Endothelial cell of umbilical vein (primary cell): ENCODE data around the gene SLC5A2. TPM values are rescaled to one million over a fixed set of nuclear protein-coding genes. Genes with fewer than 3 reads are reported as not detected.

Experiments
- BruUV-seq: library from RNA; stranded (reverse); fragments of 400-500 nt; replicated peaks from 2 replicates; lab custom pipeline; 2021; lab: Mats Ljungman, UMichigan
- CTCF ChIA-PET: fragments of 300-600, 350-600 bp; sonication (Branson Sonifier 250); formaldehyde crosslinking; loops from one replicate; lab custom pipeline; 2021; ENCODE audit warnings: antibody characterized with exemption, inconsistent platforms; lab: Charles Lee
- POLR2A ChIA-PET: fragments of 300-600, 350-600 bp; sonication (Branson Sonifier 250); formaldehyde crosslinking; loops from one replicate; lab custom pipeline; 2021; ENCODE audit warnings: antibody characterized with exemption, inconsistent platforms; lab: Charles Lee
- DNase-seq: peaks from one replicate; pipeline ENCODE4 v3.0.0-alpha.2; 2011; ENCODE audit warnings: low read depth, low spot score
- FAIRE-seq: peaks from 2 replicates; lab custom pipeline; 2011; peaks lifted over from hg19 to GRCh38; lab: Jason Lieb, UNC
- H2AFZ ChIP-seq: 2 replicates; pipeline ENCODE4 v1.6.0; 2012; ENCODE audit warnings: low read depth, low read length, control low read depth, inconsistent platforms
- H3K27ac ChIP-seq: 2 replicates; pipeline ENCODE4 v1.5.1; 2011; ENCODE audit warnings: low read depth, mild to moderate bottlenecking, control low read depth, low read length, moderate library complexity; ENCODE audit not compliant: insufficient read depth
- H3K27me3 ChIP-seq, 2 experiments: 2 replicates each; pipeline versions ENCODE4 v1.6.0 to v1.6.1; 2011; ENCODE audit warnings: low read length in 2 of 2, mixed read lengths in 1 of 2; ENCODE audit not compliant: control insufficient read depth in 2 of 2, insufficient read depth in 2 of 2
- H3K36me3 ChIP-seq, 2 experiments: 2 replicates in 1 of 2; 3 replicates in 1 of 2; pipeline ENCODE4 v1.5.1; 2011; ENCODE audit warnings: low read length in 2 of 2, mild to moderate bottlenecking in 1 of 2, moderate library complexity in 1 of 2; ENCODE audit not compliant: control insufficient read depth in 2 of 2, insufficient read depth in 2 of 2; ENCODE audit errors: extremely low read depth in 1 of 2
- H3K4me1 ChIP-seq: 3 replicates; pipeline ENCODE4 v1.5.1; 2011; ENCODE audit warnings: mild to moderate bottlenecking, low read length; ENCODE audit not compliant: control insufficient read depth, insufficient read depth; ENCODE audit errors: extremely low read depth
- H3K4me2 ChIP-seq: 2 replicates; pipeline ENCODE4 v1.6.1; 2011; ENCODE audit warnings: low read length, control low read depth, mixed read lengths; ENCODE audit not compliant: insufficient read depth
- H3K4me3 ChIP-seq, 3 experiments: fragments of 200-600 bp in 1 of 3; sonication (generic), shearing (Covaris generic) in 1 of 3; replicated peaks in 1 of 3; 2 replicates each; pipeline ENCODE4 v1.5.1; 2011 to 2016; ENCODE audit warnings: control low read depth in 3 of 3, low read length in 3 of 3, mild to moderate bottlenecking in 2 of 3, inconsistent platforms in 1 of 3, low read depth in 1 of 3, moderate library complexity in 1 of 3; ENCODE audit not compliant: insufficient read depth in 1 of 3
- H3K79me2 ChIP-seq: 2 replicates; pipeline ENCODE4 v1.6.0; 2012; ENCODE audit warnings: low read length, inconsistent platforms; ENCODE audit not compliant: control insufficient read depth, insufficient read depth
- H3K9ac ChIP-seq: replicated peaks from 2 replicates; pipeline ENCODE3; 2011; ENCODE audit warnings: low read length, control low read depth; ENCODE audit not compliant: insufficient read depth; ENCODE audit errors: extremely low read depth
- H3K9me1 ChIP-seq: replicated peaks from 3 replicates; pipeline ENCODE4 v1.6.0; 2011; ENCODE audit warnings: mild to moderate bottlenecking, low read length; ENCODE audit not compliant: control insufficient read depth, insufficient read depth; ENCODE audit errors: extremely low read depth
- H3K9me3 ChIP-seq: replicated peaks from 2 replicates; pipeline ENCODE4 v1.5.1; 2012; ENCODE audit warnings: low read length, inconsistent platforms; ENCODE audit not compliant: control insufficient read depth, insufficient read depth
- H4K20me1 ChIP-seq: replicated peaks from 2 replicates; pipeline ENCODE3; 2011; ENCODE audit warnings: mild to moderate bottlenecking, low read length; ENCODE audit not compliant: control insufficient read depth, insufficient read depth; ENCODE audit errors: extremely low read depth
- CTCF ChIP-seq, 2 donors: IDR thresholded peaks; 1 replicate in 1 of 2; 2 replicates in 1 of 2; pipeline ENCODE4 v1.5.1; 2011; ENCODE audit warnings: low read length in 2 of 2, mild to moderate bottlenecking in 2 of 2, moderate library complexity in 2 of 2, control low read depth in 1 of 2, inconsistent platforms in 1 of 2, low read depth in 1 of 2; ENCODE audit not compliant: insufficient read depth in 1 of 2; ENCODE audit errors: extremely low read depth in 1 of 2
- EZH2 ChIP-seq: IDR thresholded peaks from 2 replicates; pipeline ENCODE4 v1.6.1; 2012; ENCODE audit warnings: borderline replicate concordance, low read depth, mild to moderate bottlenecking, moderate library complexity, low read length, inconsistent platforms; ENCODE audit not compliant: severe bottlenecking
- FOS ChIP-seq: IDR thresholded peaks from 2 replicates; pipeline ENCODE4 v1.6.1; 2011; ENCODE audit warnings: mild to moderate bottlenecking, low read length, moderate library complexity, borderline replicate concordance; ENCODE audit not compliant: insufficient read depth
- GATA2 ChIP-seq: IDR thresholded peaks from 2 replicates; pipeline ENCODE4 v1.7.0; 2011; ENCODE audit warnings: low read depth, mild to moderate bottlenecking, moderate library complexity, mixed read lengths, low read length; ENCODE audit not compliant: insufficient read length, insufficient read depth
- JUN ChIP-seq: IDR thresholded peaks from 2 replicates; pipeline ENCODE4 v1.6.1; 2011; ENCODE audit warnings: borderline replicate concordance, low read depth; ENCODE audit not compliant: insufficient read length, insufficient read depth
- MYC ChIP-seq: IDR thresholded peaks from one replicate; pipeline ENCODE4 v1.6.1; 2011; ENCODE audit warnings: mild to moderate bottlenecking, low read depth, low read length
- POLR2A ChIP-seq: IDR thresholded peaks from 2 replicates; pipeline ENCODE4 v1.6.1; 2012; ENCODE audit warnings: low read depth, mild to moderate bottlenecking, control low read depth, low read length
- POLR2AphosphoS5 ChIP-seq: IDR thresholded peaks from 2 replicates; pipeline ENCODE4 v1.6.1; 2012; ENCODE audit warnings: low read depth, mild to moderate bottlenecking, control low read depth, low read length, moderate library complexity; ENCODE audit not compliant: insufficient read depth
- dilution Hi-C: fragments of 300-500 bp; cut with MboI; formaldehyde crosslinking; loops from one replicate; pipeline ENCODE4 v1.15.0; 2019; ENCODE audit warnings: low sequenced_read_pairs; ENCODE audit not compliant: extremely low pct_ligation_motif_present
- intact Hi-C: fragments of 100-400 bp; cut with micrococcal nuclease; formaldehyde crosslinking; loops from one replicate; pipeline ENCODE4 v1.10.0; 2022
- polyA plus RNA-seq, 4 experiments: library from polyadenylated mRNA; depleted of rRNA in 3 of 4; stranded (reverse) in 3 of 4; unstranded in 1 of 4; fragments of >200 nt; gene quantifications; 2 replicates each; pipeline versions ENCODE4 v1.2.1 to v1.2.3, GENCODE V29; 2011 to 2012; ENCODE audit warnings: missing spikeins in 1 of 4
- total RNA-seq: library from RNA; stranded (reverse); gene quantifications from 2 replicates; pipeline ENCODE4 v1.2.3, GENCODE V29; 2021
- TF ChIP-seq, protein P1 (sequence below): IDR thresholded peaks from 2 replicates; pipeline ENCODE4 v1.6.1; 2011; ENCODE audit not compliant: insufficient read depth, insufficient read length

SLC5A2 gene
- total and polyA plus RNA-seq, 2 donors (not counting 3 experiments of a cell fraction or from before 2014, with no cell fraction given) = 0.03 TPM; not detected in 1

GRCh38 chr16:31507929-31508705 is 25.2 kb downstream of the SLC5A2 start, which contains the start of gene RUSF1:
Gene RUSF1 (minus strand): TSS chr16:31508391. CDS start chr16:31508373, 18 bp downstream.
- H3K27ac ChIP-seq = peak within 1 kb of the TSS; percentile 82
- intact Hi-C loops (loop anchor here (1.0 to 10.0 kb wide), 2 partner anchors 49 to 357 kb away; partner anchors contain the start of gene ARMC5), dilution Hi-C loops (no loop called here)
- peaks cover 27% of the 10 kb centered on the region for H3K4me1 ChIP-seq
- H2AFZ ChIP-seq = peak within 1 kb of the TSS; percentile 75
- ChIA-PET CTCF (interaction anchor here (0.8 to 1.5 kb wide), 5 partner anchors 9 to 50 kb away, joined by 3 to 5 read pairs (median 4); no protein-coding TSS in a partner anchor), POLR2A (interaction anchor here (0.5 kb wide), 1 partner anchor 36 kb away, joined by 4 read pairs; the partner anchor contains the start of gene TGFB1I1)
- H3K9me1 ChIP-seq = no peaks in the 10 kb centered on the region
- BruUV-seq = TSS peak; percentile 53
- H3K79me2 ChIP-seq = peaks cover 13% of the 10 kb centered on the region
- H3K9ac ChIP-seq = peak within 1 kb of the TSS; percentile 94
- TF ChIP-seq POLR2AphosphoS5 (peak; percentile 86), JUN (no peak), POLR2A (peak; percentile 91)
- TF ChIP-seq, protein P1, sequence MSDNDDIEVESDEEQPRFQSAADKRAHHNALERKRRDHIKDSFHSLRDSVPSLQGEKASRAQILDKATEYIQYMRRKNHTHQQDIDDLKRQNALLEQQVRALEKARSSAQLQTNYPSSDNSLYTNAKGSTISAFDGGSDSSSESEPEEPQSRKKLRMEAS = peak; percentile 28
- peak within 1 kb of the TSS; percentile 69 to 90 (median 77) for H3K4me3 ChIP-seq
- FAIRE-seq = peak; percentile 87
- peak; percentile 89 for DNase-seq
- H3K27me3 ChIP-seq = no peaks in the 10 kb centered on the region
- H3K9me3 ChIP-seq = no peaks in the 10 kb centered on the region
- peak within 1 kb of the TSS; percentile 87 for H3K4me2 ChIP-seq
- no peaks in the 10 kb centered on the region for H4K20me1 ChIP-seq
- H3K36me3 ChIP-seq = no peaks in the 10 kb centered on the region

- peak overlapping the region; percentile 82 for H3K27ac ChIP-seq
- no peaks in the 10 kb centered on the region for H3K9me3 ChIP-seq
- no peaks in the 10 kb centered on the region for H3K36me3 ChIP-seq
- CTCF ChIA-PET = interaction anchor here (0.9 to 1.5 kb wide), 3 partner anchors 11 to 50 kb away, joined by 3 to 4 read pairs (median 4); no protein-coding TSS in a partner anchor
- FAIRE-seq (peak; percentile 77), DNase-seq (no peak)
- dilution Hi-C loops = no loop called here
- H3K9ac ChIP-seq = peak overlapping the region; percentile 94
- H3K4me3 ChIP-seq = peak overlapping the region; percentile 69 to 90 (median 77)
- no peaks in the 10 kb centered on the region for H3K27me3 ChIP-seq
- H3K4me1 ChIP-seq = peaks cover 27% of the 10 kb centered on the region
- peaks cover 13% of the 10 kb centered on the region for H3K79me2 ChIP-seq
- H2AFZ ChIP-seq = peak overlapping the region; percentile 75
- H4K20me1 ChIP-seq = no peaks in the 10 kb centered on the region
- intact Hi-C loops = loop anchor here (1.0 to 10.0 kb wide), 2 partner anchors 49 to 356 kb away; partner anchors contain the start of gene ARMC5
- H3K4me2 ChIP-seq = peak overlapping the region; percentile 87
- TSS peak; percentile 79 for BruUV-seq
- no peaks in the 10 kb centered on the region for H3K9me1 ChIP-seq
- TF ChIP-seq GATA2 (no peak), CTCF (IDR thresholded peaks at IDR 0.05; ENCODE audit: extremely low read depth in 1 of 2, insufficient read depth in 1 of 2, low read depth in 1 of 2, low read length in 2 of 2) (no peak), FOS (no peak), EZH2 (no peak), MYC (no peak), POLR2A (no peak), POLR2AphosphoS5 (no peak), JUN (no peak)
- TF ChIP-seq, protein P1 = no peak
- POLR2A ChIA-PET = interaction anchor here (0.5 kb wide), 1 partner anchor 37 kb away, joined by 4 read pairs; the partner anchor contains the start of gene TGFB1I1
Observed at GRCh38 chr16:31508706-31509195, 25.8 kb downstream of the SLC5A2 start.
